SK-N-MC (cell line): ENCODE data around the gene SH3RF1.

Source experiments
- EZH2 ChIP-seq: fragments of 200-600 bp; sonication (generic); IDR thresholded peaks from one replicate; pipeline ENCODE4 v1.6.1; 2017; ENCODE audit warnings: antibody characterized with exemption
- FOXP2 ChIP-seq: optimal IDR thresholded peaks from 2 replicates; pipeline ENCODE3; 2011; ENCODE audit warnings: mild to moderate bottlenecking, moderate library complexity; ENCODE audit not compliant: insufficient read depth; ENCODE audit errors: extremely low read length, control extremely low read depth
- POLR2AphosphoS5 ChIP-seq: IDR thresholded peaks from 2 replicates; pipeline ENCODE4 v1.6.1; 2012; ENCODE audit warnings: mild to moderate bottlenecking, low read depth, low read length, borderline replicate concordance

- TF ChIP-seq POLR2AphosphoS5 (no peak), EZH2 (no peak), FOXP2 (no peak)
These were observed 102.5 kb downstream of the SH3RF1 start for GRCh38 chr4:169167957-169168858.
